CD14-positive monocyte (primary cell): ENCODE results near the gene KCNS1. TPM values are rescaled to one million over a fixed set of nuclear protein-coding genes. Genes with fewer than 3 reads are reported as not detected.

Source experiments
- DNase-seq, 3 donors: peaks; one replicate each; pipeline ENCODE4 v3.0.0-alpha.2; 2011 to 2022
- H2AFZ ChIP-seq: 2 replicates; pipeline ENCODE4 v1.6.0; 2012; ENCODE audit warnings: mild to moderate bottlenecking, low read depth, low read length, inconsistent platforms; ENCODE audit not compliant: insufficient read depth, poor library complexity, severe bottlenecking
- H3K27ac ChIP-seq, 2 donors: 1 replicate in 1 of 2; 2 replicates in 1 of 2; pipeline ENCODE4 v1.5.1; 2012 to 2013; ENCODE audit warnings: low read length in 2 of 2, control low read depth in 1 of 2, inconsistent platforms in 1 of 2, low read depth in 1 of 2, mild to moderate bottlenecking in 1 of 2
- H3K27me3 ChIP-seq, 2 donors: one replicate each; pipeline versions ENCODE4 v1.6.0 to v1.6.1; 2011 to 2013; ENCODE audit warnings: low read length in 2 of 2; ENCODE audit not compliant: control insufficient read depth in 2 of 2, insufficient read depth in 2 of 2
- H3K36me3 ChIP-seq, 2 donors: replicated peaks in 1 of 2; 1 replicate in 1 of 2; 2 replicates in 1 of 2; pipeline versions ENCODE4 v1.5.1 to v1.6.1; 2012 to 2013; ENCODE audit warnings: low read length in 2 of 2, control low read depth in 1 of 2, inconsistent platforms in 1 of 2, mild to moderate bottlenecking in 1 of 2; ENCODE audit not compliant: insufficient read depth in 2 of 2, control insufficient read depth in 1 of 2
- H3K4me1 ChIP-seq, 2 donors: 1 replicate in 1 of 2; 2 replicates in 1 of 2; pipeline versions ENCODE4 v1.5.1 to v1.6.1; 2012 to 2013; ENCODE audit warnings: low read length in 2 of 2, control low read depth in 1 of 2, inconsistent platforms in 1 of 2, mild to moderate bottlenecking in 1 of 2, moderate library complexity in 1 of 2; ENCODE audit not compliant: insufficient read depth in 2 of 2, control insufficient read depth in 1 of 2
- H3K4me2 ChIP-seq: replicated peaks from 2 replicates; pipeline ENCODE3; 2012; ENCODE audit warnings: low read length, moderate library complexity, mild to moderate bottlenecking; ENCODE audit not compliant: poor library complexity, severe bottlenecking; ENCODE audit errors: extremely low read depth
- H3K4me3 ChIP-seq, 3 experiments: fragments of 200-600 bp in 1 of 3; sonication (generic) in 1 of 3; replicated peaks in 1 of 3; 1 replicate in 2 of 3; 2 replicates in 1 of 3; pipeline ENCODE4 v1.5.1; 2011 to 2013; ENCODE audit warnings: low read length in 3 of 3, mild to moderate bottlenecking in 3 of 3, control low read depth in 2 of 3, low read depth in 2 of 3, inconsistent platforms in 1 of 3, moderate library complexity in 1 of 3
- H3K79me2 ChIP-seq: 2 replicates; pipeline ENCODE4 v1.6.0; 2012; ENCODE audit warnings: mild to moderate bottlenecking, control low read depth, inconsistent platforms, low read length, moderate library complexity; ENCODE audit not compliant: insufficient read depth
- H3K9ac ChIP-seq: 2 replicates; pipeline ENCODE4 v1.6.0; 2017; ENCODE audit warnings: low read length, mild to moderate bottlenecking; ENCODE audit not compliant: insufficient read depth, poor library complexity, severe bottlenecking
- H3K9me3 ChIP-seq, 2 donors: replicated peaks in 1 of 2; 1 replicate in 1 of 2; 2 replicates in 1 of 2; pipeline versions ENCODE4 v1.5.1 to v1.6.1; 2012 to 2013; ENCODE audit warnings: low read length in 2 of 2, control low read depth in 1 of 2; ENCODE audit not compliant: control insufficient read depth in 1 of 2, insufficient read depth in 1 of 2
- H4K20me1 ChIP-seq: 2 replicates; pipeline ENCODE4 v1.6.0; 2012; ENCODE audit warnings: mild to moderate bottlenecking, low read length, control low read depth, moderate library complexity; ENCODE audit not compliant: insufficient read depth
- H3K27ac Mint-ChIP-seq, 7 donors: one replicate each; pipeline ENCODE4 v1.8.0; 2020; ENCODE audit warnings: mild to moderate bottlenecking in 7 of 7, mixed read lengths in 7 of 7, moderate library complexity in 6 of 7, inconsistent platforms in 2 of 7
- H3K27me3 Mint-ChIP-seq, 3 donors: one replicate each; pipeline ENCODE4 v1.8.0; 2021 to 2022; ENCODE audit warnings: low read depth in 3 of 3, mild to moderate bottlenecking in 3 of 3, mixed read lengths in 3 of 3, moderate library complexity in 3 of 3, inconsistent platforms in 1 of 3
- H3K36me3 Mint-ChIP-seq, 2 donors: one replicate each; pipeline ENCODE4 v1.8.0; 2020; ENCODE audit warnings: mixed read lengths in 2 of 2, inconsistent platforms in 1 of 2, mild to moderate bottlenecking in 1 of 2
- H3K4me1 Mint-ChIP-seq: one replicate; pipeline ENCODE4 v1.8.0; 2020; ENCODE audit warnings: mild to moderate bottlenecking, mixed read lengths
- H3K4me3 Mint-ChIP-seq, 2 donors: one replicate each; pipeline ENCODE4 v1.8.0; 2020; ENCODE audit warnings: mild to moderate bottlenecking in 2 of 2, mixed read lengths in 2 of 2, moderate library complexity in 1 of 2
- H3K9me3 Mint-ChIP-seq, 7 donors: one replicate each; pipeline ENCODE4 v1.8.0; 2020 to 2022; ENCODE audit warnings: mixed read lengths in 7 of 7, mild to moderate bottlenecking in 6 of 7, moderate library complexity in 6 of 7, inconsistent platforms in 2 of 7
- CTCF ChIP-seq: fragments of 200-600 bp; IDR thresholded peaks from one replicate; pipeline ENCODE4 v1.8.0; 2022; ENCODE audit warnings: antibody characterized with exemption, mild to moderate bottlenecking
- WGBS: methylation state at CpG from one replicate; pipeline ENCODE4 v1.1.5; 2013; ENCODE audit warnings: missing lambda C conversion rate; ENCODE audit not compliant: insufficient coverage; 5-methylcytosine and 5-hydroxymethylcytosine counted together
- intact Hi-C, 2 donors: fragments of 100-400 bp; cut with micrococcal nuclease; formaldehyde crosslinking; loops; one replicate each; pipeline versions ENCODE4 v1.15.0 to v1.15.1; 2023
- polyA plus RNA-seq, 3 donors: library from polyadenylated mRNA; depleted of rRNA in 1 of 3; unstranded in 2 of 3; stranded (reverse) in 1 of 3; fragments of 300-500 nt in 2 of 3; fragments of >200 nt in 1 of 3; fragmentation: Illumina TruSeq in 2 of 3; gene quantifications; 1 replicate in 2 of 3; 2 replicates in 1 of 3; pipeline ENCODE4 v1.2.3, GENCODE V29; 2012 to 2021

Gene KCNS1
- polyA plus RNA-seq, 3 donors, result 0.23 TPM; not detected in 2

- no peaks in the 10 kb centered on the region for H3K9me3 ChIP-seq
- H3K4me3 Mint-ChIP-seq, result no peak within 1 kb of the TSS
- no peak within 1 kb of the TSS for H3K27ac ChIP-seq
- H3K27me3 Mint-ChIP-seq, result peaks cover 11 to 27% (median 16%) of the 10 kb centered on the region in 3 donors
- 68% methylated on average over 13 of the region's 16 CpGs for WGBS
- H3K4me1 Mint-ChIP-seq, result no peaks in the 10 kb centered on the region
- no peaks in the 10 kb centered on the region for H3K27me3 ChIP-seq
- H3K36me3 Mint-ChIP-seq, result no peaks in the 10 kb centered on the region
- peak within 1 kb of the TSS; percentile 42 for H2AFZ ChIP-seq
- DNase-seq, result no peak
- no peaks in the 10 kb centered on the region for H4K20me1 ChIP-seq
- no peak within 1 kb of the TSS for H3K4me2 ChIP-seq
- H3K36me3 ChIP-seq, result no peaks in the 10 kb centered on the region
- H3K9ac ChIP-seq, result no peak within 1 kb of the TSS
- no peaks in the 10 kb centered on the region for H3K4me1 ChIP-seq
- TF ChIP-seq CTCF, result no peak
- H3K9me3 Mint-ChIP-seq, result no peaks in the 10 kb centered on the region
- no peak within 1 kb of the TSS for H3K27ac Mint-ChIP-seq
- intact Hi-C loops, result no loop called here
- H3K4me3 ChIP-seq, result no peak within 1 kb of the TSS
- H3K79me2 ChIP-seq, result no peaks in the 10 kb centered on the region
These were observed 13.8 kb upstream of the KCNS1 start, which contains the start of gene WFDC5 for GRCh38 chr20:45114465-45115385. TSS of gene WFDC5 (minus strand) at chr20:45115174. CDS start at chr20:45115083, 91 bp downstream.

GRCh38 chr20:45113865-45114264, 12.9 kb upstream of the KCNS1 start:
- H3K9ac ChIP-seq, result no peak overlapping the region
- H3K4me2 ChIP-seq, result no peak overlapping the region
- TF ChIP-seq CTCF, result no peak
- H3K27me3 ChIP-seq, result no peaks in the 10 kb centered on the region
- H3K27ac ChIP-seq, result no peak overlapping the region
- H4K20me1 ChIP-seq, result no peaks in the 10 kb centered on the region
- Mint-ChIP-seq H3K27me3 (peaks cover 11 to 21% (median 13%) of the 10 kb centered on the region in 3 donors), H3K36me3 (no peaks in the 10 kb centered on the region), H3K9me3 (no peaks in the 10 kb centered on the region), H3K4me3 (no peak overlapping the region), H3K4me1 (no peaks in the 10 kb centered on the region), H3K27ac (no peak overlapping the region)
- 100% methylated on average over 1 of the region's 3 CpGs for WGBS
- no peaks in the 10 kb centered on the region for H3K4me1 ChIP-seq
- no peaks in the 10 kb centered on the region for H3K9me3 ChIP-seq
- no peaks in the 10 kb centered on the region for H3K79me2 ChIP-seq
- H3K36me3 ChIP-seq, result no peaks in the 10 kb centered on the region
- intact Hi-C loops, result no loop called here
- H3K4me3 ChIP-seq, result no peak overlapping the region
- no peak overlapping the region for H2AFZ ChIP-seq
- DNase-seq, result no peak
